D721Med (cell line): ENCODE results near the gene ZER1.

Experiments
- DNase-seq: peaks from one replicate; pipeline ENCODE4 v3.0.0; 2011; ENCODE audit warnings: low spot score; ENCODE audit not compliant: insufficient read length
- FAIRE-seq: peaks from 2 replicates; lab custom pipeline; 2011; peaks lifted over from hg19 to GRCh38; lab: Jason Lieb, UNC
- CTCF ChIP-seq: IDR thresholded peaks from 2 replicates; pipeline ENCODE4 v1.5.1; 2012; ENCODE audit warnings: mild to moderate bottlenecking, control low read depth; ENCODE audit not compliant: insufficient read depth; ENCODE audit errors: missing control alignments

The ZER1 gene

DNA sequence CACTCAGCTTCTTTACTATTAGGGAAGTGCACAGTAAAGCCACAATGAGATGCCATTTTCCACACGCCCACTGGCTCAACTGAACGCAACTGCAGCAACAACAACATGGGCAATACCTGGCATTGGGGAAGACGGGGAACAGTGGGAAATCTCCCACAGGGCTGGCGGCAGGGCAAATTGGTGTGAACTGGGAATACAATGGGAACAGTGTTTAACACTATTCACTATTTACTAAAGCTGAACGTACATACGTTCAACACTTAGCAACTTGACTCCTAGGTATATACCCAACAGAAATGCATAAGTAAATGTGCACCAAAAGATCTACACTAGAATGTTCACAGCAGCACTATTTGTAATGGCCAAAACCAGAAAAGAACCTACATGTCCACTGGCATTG, 14.1 kb downstream of the ZER1 start:
- no peak for DNase-seq
- no peak for FAIRE-seq
- TF ChIP-seq CTCF = no peak

DNA sequence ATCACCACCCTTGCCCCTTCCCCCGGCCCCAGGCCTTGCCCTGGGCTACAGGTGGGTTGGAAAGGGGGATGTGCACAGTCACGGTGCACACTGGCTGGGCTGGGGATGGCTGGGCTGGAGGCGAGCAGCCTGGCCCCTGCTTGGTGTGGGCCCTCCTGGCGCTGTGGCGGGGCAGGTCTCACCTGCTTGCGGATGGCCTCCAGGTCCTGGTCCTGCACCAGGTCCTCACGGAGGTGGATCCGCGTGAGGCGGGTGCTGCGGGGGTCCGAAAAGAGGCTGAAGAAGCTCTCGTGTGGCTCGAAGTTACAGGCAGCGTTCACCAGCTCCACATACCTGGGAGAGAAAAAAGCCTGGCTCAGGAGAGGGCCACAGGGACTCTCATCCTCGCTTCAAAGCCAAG, 18.1 kb downstream of the ZER1 start:
- no peak for DNase-seq
- no peak for FAIRE-seq
- no peak for TF ChIP-seq CTCF

GRCh38 chr9:128750926-128751595, 20.7 kb downstream of the ZER1 start:
- TF ChIP-seq CTCF = no peak
- no peak for DNase-seq
- FAIRE-seq = no peak

DNA sequence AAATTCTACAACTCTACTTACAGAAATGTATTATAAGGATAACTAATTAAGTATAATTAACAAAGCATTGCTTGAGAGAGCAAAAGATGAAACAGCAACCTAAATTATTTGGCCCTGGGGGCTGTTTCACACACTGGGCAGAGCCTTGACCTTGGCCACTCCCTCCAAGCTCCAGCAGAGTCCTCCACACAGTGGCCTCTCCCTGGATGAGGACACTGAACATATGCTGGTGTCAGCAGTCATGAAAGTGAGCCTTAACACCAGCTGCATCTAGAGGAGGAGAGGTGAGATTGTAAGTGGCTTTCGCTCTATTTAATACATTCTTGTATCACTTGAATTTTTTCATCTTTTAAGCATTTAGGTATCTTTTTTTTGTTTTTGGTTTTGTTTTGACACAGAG, 24.5 kb downstream of the ZER1 start:
- FAIRE-seq = no peak

DNA sequence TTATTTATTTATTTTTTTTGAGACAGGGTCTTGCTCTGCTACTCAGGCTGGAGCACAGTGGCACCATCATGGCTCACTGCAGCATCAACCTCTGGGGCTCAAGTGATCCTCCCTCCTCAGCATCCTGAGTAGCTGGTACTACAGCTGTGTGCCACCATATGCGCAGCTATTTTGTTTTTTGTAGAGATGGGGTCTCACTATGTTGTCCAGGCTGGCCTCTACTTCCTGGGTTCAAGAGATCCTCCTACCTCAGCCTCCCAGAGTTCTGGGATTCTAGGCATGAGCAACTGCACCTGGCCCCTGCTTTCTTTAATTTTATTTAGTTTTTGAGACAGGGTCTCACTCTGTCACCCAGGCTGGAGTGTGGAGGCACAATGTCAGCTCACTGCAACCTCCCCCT, 28.3 kb downstream of the ZER1 start:
- no peak for TF ChIP-seq CTCF
- DNase-seq (no peak), FAIRE-seq (no peak)

More for the DNA sequence above, 24.5 kb downstream of the ZER1 start:
- no peak for TF ChIP-seq CTCF
- no peak for DNase-seq

DNA sequence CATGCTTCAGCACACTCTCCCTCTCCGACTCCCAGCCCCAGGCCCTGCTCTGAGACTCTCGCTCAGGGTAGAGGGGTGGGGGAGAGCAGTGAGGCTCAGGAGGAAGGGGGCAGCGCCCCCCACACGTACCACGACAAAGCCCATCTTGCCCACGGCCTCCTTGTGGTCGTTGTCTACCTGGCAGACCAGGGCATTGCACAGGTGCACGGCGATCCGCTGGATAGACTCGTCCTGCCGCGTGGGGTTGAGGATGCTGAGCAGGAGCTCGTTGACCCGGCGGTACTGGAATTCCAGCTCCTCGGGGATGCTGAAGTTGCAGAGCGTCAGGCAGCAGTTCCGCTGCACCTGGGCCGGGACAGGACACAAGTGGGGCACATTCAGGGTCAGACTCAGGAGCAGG, 29.3 kb downstream of the ZER1 start:
- no peak for TF ChIP-seq CTCF
- no peak for FAIRE-seq
- DNase-seq = no peak

DNA sequence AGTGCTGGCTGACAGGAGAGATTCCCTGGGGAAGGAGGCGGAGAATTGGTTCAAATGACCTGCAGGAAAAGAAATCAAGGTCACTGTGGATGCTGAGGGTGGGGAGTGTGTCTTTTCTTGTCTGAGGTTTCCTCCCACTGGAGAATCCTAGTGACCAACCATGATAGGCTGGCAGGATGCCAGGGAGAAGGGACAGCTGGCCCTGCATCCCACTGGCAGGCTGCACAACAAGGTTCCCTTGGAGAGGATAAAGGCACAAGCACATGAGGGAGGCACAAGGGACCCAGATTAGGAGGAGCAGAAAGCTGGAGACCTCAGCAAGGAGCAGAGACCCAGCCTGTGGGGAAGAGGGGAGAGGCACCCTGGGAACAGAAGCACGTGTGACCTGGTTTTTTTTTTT, 36.4 kb downstream of the ZER1 start:
- no peak for TF ChIP-seq CTCF
- DNase-seq (no peak), FAIRE-seq (no peak)
